HG02884 (cell line): ENCODE data around the gene LSMEM2.

Experiments used
- ATAC-seq: cut with Tn5 transposase; IDR thresholded peaks from one replicate; pipeline ENCODE4 v1.9.1; 2021; ENCODE audit warnings: mild to moderate bottlenecking, moderate library complexity; ENCODE audit not compliant: unreplicated experiment

LSMEM2 gene

GRCh38 chr3:50336452-50337174, 57.7 kb downstream of the LSMEM2 start:
- ATAC-seq, result peak; percentile 4

DNA sequence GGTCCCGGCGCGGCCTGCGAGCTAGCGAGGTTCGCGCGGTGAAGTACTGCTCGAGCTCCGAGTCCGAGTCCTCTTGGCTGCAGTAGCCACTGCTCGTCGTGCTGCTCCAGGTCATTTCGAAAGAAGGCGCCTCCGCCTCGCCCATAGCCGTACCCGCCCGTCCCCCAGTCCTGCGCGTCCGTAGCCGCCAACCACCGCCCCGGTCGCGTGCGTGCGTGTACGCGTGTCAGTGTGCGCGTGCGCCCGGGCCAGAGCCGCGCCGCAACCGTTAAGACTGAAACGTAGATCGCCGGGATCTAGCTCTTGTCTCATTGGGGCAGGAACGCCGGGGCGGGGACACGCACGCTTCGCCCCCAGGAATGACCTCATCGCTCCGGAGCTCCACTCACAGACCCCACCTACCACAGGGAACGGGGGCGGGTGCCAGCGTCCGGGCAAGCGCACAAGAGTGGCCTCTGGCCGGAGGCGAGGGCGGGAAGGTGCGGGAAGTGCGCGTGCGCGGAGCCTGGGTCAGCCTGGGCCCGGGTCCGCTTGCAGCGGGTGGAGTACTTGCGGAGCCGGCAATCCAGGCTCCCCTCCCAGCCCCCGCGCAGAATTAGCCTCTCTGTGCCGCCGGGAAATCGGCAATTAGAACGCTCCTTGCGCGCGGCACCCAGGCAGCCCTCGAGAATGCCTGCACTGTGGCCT, 58.4 kb downstream of the LSMEM2 start:
- ATAC-seq, result peak; percentile 65
